ENCODE measurements around the gene TEX26.

Gene TEX26
- total RNA-seq = 0 to 0.07 (median 0) reads per million in 18 experiments

- DNase-seq = no peak
These were observed at the start of gene TEX26 for GRCh38 chr13:30932481-30933353. Gene TEX26 (plus strand): TSS chr13:30932656. CDS start chr13:30932716, 60 bp downstream.

GRCh38 chr13:30882996-30883766 is 49.3 kb upstream of the TEX26 start:
- no peak for DNase-seq

- DNase-seq = no peak
These were observed 47.9 kb upstream of the TEX26 start for GRCh38 chr13:30884543-30884942.

GRCh38 chr13:30889196-30889690 is 43.2 kb upstream of the TEX26 start:
- no peak for DNase-seq

- DNase-seq = peak in 1 of 2 donors; percentile 40
These were observed 39.5 kb upstream of the TEX26 start for GRCh38 chr13:30892966-30893365.

- DNase-seq = no peak
These were observed 36.7 kb upstream of the TEX26 start for GRCh38 chr13:30895773-30896172.

GRCh38 chr13:30898070-30898469 is 34.4 kb upstream of the TEX26 start:
- no peak for DNase-seq

- peak; percentile 58 to 62 for DNase-seq
These were observed 33.7 kb upstream of the TEX26 start for GRCh38 chr13:30898678-30899241.

GRCh38 chr13:30900436-30900835 is 32.0 kb upstream of the TEX26 start:
- peak; percentile 11 to 17 for DNase-seq

- DNase-seq = no peak
These were observed 31.3 kb upstream of the TEX26 start for GRCh38 chr13:30900952-30901749.

- no peak for DNase-seq
These were observed 28.4 kb upstream of the TEX26 start for GRCh38 chr13:30904043-30904442.

- no peak for DNase-seq
These were observed 26.5 kb upstream of the TEX26 start, which contains the start of gene MEDAG for GRCh38 chr13:30905932-30906383. Gene MEDAG (plus strand): TSS chr13:30906271. CDS start chr13:30906516, 245 bp downstream.

- DNase-seq = peak in 1 of 2 donors; percentile 18
These were observed 25.9 kb upstream of the TEX26 start for GRCh38 chr13:30906411-30907051.

GRCh38 chr13:30907121-30907861 is 25.2 kb upstream of the TEX26 start:
- no peak for DNase-seq

- DNase-seq = no peak
These were observed 24.0 kb upstream of the TEX26 start for GRCh38 chr13:30908416-30908980.

GRCh38 chr13:30910676-30911075 is 21.8 kb upstream of the TEX26 start:
- DNase-seq = no peak

GRCh38 chr13:30915691-30916541 is 16.5 kb upstream of the TEX26 start:
- DNase-seq = no peak

GRCh38 chr13:30916991-30917390 is 15.5 kb upstream of the TEX26 start:
- no peak for DNase-seq

- no peak for DNase-seq
These were observed 13.6 kb upstream of the TEX26 start for GRCh38 chr13:30918662-30919405.

Data from inflammatory macrophage (primary cell).